Activated gamma-delta T cell treated with anti-CD3 and anti-CD28 coated beads, Interleukin-2, amount 50 U/mL, for 16 hours (primary cell): Measurements from ENCODE around the gene FOXC2.
"Not testable (repeated sequence)": the region's sequence is repeated elsewhere in the genome, so short reads cannot be mapped to it uniquely, and the experiment has no call there.

ENCODE experiments used
- DNase-seq: peaks from one replicate; pipeline ENCODE4 v3.0.0-alpha.2; 2020; ENCODE audit warnings: low read depth

The FOXC2 gene

DNA sequence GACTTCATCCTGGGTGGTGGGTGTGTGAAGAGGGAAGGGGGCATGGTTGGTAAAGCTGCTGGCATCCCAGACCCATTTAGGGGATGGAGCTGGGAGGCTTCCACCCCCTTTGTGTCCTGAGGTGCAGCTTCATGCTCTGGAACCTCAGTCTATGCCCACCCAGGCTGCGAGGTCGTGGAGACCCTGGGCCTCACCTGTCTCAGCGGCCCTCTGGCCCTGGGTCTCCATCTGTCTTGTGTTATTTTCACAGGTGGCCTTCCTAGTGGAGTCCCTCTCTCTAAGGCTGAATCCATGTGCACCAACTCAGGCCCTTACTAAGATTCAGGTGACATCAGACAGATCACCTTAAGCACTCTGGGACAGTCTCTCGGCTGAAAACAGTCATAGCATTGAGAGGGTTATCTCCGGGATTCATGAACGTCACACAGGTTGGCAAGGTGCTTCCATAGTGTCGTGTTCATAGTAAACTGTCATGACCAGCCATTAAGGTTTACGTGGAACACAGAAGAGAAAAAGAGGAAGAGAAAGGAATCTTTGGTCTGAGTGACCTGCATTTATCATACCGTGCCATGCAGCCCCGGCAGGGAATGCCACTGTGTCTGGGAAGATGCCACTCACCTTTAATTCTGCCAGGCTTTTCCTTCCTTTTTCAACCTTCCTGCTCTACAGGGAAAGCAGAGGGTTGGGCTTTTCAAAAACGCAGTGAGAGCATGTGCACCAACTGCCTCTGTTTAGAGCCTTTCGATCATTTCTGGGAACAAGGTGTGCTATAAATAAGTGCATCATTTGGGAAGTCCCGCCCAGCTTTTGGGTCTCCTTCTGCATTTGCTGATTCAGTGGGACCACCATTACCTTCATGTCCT, 7.2 kb downstream of the FOXC2 start:
- DNase-seq: no peak

DNA sequence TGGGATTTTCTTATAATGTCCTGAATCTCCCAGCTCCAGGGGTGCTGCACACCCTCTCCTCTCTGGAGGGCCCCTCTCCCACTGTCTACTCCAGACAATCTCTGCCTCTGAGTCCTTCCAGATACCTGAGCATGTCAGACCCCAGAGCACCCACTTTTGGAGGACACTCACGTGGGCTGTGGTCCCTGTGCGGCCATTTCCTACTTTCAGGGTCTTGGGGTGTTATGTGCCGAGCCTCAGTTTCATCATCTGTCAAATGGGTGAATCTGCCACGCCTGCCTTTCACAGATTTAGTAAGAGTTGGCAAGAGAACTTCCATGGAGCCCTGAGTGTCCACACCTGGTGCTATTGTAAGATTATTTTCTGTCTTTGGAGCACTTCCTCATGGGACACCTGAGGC, 8.0 kb downstream of the FOXC2 start:
- no peak for DNase-seq

DNA sequence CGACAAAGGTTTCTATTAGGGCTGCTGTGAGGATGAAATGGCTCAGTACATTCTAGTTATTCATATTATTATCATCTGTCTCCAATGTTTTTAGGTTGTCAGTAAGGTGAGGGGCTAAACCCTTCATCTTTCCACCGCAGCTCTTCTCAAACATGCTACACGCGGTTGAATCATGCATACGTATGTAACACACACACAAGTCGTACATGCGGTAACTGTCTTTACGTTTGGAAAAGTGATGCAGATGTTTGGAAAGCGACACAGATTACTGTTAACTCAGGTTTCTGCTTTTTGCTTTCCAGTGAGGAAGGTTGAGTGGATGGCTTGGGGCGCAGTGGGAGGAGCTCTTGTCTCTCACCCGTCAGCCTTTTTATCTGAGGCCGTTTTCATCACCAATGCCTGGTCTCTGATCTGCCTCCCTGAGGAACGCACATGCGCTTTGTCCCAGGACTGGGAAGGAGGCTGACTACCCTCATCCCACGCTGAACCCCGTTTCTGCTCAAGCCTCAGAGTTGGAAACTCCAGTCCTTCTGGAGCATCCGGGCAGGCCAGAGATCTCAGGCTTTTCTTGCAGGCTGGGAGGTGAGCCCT, 8.6 kb downstream of the FOXC2 start:
- DNase-seq: no peak

DNA sequence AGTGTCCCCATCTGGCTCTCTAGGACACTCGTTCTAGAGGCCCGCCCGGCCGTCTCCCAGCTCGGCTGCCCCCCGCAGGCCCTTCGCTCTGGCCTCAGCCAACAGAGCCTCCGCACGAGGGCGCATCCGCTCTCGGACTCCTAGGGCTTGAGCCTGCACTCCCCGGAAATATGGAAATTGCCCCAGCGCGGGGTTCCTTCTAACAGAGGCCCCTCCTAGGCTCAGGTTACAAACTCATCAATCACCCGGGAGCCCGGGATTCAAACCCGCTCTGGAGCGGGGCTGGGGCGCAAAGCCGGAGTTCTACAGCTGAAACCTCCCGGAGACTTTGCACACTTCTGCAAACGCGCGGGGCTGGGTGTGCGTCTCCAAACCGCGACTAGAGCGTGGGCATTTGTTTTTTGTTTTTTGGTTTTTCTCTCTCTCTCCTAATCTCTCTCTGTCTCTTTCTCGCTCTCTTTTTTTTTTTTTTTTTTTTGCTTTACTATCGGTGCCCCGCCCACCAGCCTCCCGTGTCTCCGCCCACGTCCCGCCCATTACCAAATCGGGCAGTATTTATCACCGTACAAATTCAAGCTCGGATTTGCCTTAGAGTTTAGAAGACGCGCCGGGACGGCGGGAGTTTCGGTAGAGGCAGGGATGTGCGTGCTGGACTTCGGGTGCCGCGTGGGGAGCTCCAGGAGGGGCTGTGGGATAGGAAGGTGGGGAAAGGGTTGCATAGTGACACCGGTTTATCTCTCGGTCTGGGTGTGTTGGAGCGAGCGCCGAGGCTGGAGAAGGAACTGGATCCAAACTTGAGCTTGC, 9.3 kb downstream of the FOXC2 start:
- DNase-seq: no peak

DNA sequence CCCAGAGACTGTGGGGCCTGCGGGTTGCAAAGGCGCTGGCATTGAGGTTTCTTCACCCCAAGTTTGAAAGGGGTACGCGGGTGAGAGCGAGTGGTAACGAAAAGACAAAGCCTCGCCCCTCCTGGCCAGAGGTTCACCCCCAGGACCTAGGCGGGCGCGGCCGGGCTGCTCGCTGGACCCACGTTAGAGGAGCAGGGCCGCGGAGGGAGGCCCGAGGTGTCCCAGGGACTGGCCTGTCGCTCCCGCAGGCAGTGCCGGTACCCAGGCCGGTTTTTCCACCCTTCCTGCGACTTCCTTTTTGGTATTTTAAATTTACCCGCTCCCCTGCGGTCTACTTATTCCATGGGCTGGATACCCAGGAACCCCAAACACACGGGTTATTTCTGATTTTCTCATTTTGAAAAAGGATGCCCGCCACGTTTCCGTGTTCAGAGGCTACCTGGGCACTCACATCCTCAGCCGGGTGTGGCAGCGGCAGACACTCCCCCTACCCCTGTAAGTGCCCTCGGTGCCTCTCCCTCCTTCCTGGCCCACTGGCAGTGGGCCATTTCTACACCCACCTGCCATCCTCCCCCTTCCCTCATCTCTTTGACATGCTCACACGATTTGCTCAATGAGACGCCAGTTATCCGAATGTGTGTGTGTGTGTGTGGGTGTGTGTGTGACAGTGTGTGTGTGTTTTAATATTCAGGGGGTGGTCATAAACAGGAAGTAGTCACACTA, 10.1 kb downstream of the FOXC2 start:
- DNase-seq: no peak

DNA sequence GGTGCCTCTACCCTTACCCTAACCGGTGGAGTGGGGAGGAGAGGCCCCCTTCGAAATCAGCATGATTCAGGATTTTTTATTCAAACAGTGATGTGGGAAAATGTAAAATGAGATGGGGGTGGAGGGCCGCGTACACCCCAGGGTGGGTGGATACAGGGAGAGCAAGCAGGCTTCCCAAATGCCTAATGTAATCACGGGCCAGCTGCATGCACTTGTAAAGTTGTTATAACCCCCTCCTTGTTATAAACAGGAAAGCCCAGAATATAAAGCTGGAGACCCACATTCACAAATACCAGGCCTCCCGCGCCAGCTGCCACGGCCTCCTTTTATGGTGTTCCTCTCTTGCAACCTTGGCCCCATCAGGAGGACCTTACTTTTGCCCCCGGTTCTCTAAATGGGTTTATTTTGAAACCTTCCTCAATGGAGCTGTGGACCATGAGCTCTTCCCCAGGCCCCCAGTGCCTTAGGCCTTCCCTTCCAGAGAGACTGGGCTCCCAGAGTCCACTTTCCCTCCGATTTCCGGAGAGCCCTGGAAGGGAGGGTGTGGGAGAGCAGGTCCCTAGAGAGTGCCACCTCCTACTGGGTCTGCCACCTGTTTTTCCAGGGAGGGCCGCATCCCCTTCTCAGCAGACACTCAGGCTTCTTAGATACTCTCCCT, 10.8 kb downstream of the FOXC2 start:
- DNase-seq: no peak

DNA sequence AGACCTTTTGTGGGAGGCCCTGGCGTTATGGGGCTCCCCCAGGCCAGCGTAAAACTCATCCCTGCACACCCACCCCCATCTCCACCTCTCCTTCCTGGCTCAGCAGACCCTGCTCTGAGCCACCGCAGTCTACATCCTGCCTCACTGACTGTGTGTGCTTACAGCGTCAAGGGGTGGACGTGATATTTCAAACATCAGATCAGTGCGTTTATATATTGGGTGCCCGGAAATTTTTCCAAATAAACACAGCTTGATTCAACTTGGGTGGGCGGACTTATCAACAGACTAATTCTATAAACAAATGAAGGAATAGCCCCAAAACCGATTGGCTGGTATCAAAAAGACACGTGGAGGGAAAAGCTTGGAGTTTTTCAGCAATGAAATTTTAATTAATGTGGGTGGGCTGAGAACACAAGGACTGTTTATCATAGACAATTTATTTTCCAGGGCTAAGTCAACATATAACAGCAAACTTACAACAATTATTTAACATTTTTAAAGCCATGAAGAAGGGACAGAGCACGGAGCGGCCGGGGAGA, 11.5 kb downstream of the FOXC2 start, which contains the start of gene FOXL1:
FOXL1 (plus strand) TSS at position 489 of the 539 bp plus-strand sequence. CDS start 175 bp downstream, outside the sequence.
- no peak for DNase-seq

DNA sequence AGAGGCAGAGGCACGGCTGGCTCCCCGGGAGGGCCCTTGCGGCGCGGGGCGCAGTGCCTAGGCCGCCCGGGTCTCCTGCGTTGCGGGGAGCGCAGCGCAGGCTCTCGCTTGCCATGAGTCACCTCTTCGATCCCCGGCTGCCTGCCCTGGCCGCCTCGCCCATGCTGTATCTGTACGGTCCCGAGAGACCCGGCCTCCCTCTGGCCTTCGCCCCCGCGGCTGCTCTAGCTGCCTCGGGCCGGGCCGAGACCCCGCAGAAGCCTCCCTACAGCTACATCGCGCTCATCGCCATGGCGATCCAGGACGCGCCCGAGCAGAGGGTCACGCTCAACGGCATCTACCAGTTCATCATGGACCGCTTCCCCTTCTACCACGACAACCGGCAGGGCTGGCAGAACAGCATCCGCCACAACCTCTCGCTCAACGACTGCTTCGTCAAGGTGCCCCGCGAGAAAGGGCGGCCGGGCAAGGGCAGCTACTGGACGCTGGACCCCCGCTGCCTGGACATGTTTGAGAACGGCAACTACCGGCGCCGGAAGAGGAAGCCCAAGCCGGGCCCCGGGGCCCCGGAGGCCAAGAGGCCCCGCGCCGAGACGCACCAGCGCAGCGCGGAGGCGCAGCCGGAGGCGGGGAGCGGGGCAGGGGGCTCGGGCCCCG, 12.1 kb downstream of the FOXC2 start:
- no peak for DNase-seq

DNA sequence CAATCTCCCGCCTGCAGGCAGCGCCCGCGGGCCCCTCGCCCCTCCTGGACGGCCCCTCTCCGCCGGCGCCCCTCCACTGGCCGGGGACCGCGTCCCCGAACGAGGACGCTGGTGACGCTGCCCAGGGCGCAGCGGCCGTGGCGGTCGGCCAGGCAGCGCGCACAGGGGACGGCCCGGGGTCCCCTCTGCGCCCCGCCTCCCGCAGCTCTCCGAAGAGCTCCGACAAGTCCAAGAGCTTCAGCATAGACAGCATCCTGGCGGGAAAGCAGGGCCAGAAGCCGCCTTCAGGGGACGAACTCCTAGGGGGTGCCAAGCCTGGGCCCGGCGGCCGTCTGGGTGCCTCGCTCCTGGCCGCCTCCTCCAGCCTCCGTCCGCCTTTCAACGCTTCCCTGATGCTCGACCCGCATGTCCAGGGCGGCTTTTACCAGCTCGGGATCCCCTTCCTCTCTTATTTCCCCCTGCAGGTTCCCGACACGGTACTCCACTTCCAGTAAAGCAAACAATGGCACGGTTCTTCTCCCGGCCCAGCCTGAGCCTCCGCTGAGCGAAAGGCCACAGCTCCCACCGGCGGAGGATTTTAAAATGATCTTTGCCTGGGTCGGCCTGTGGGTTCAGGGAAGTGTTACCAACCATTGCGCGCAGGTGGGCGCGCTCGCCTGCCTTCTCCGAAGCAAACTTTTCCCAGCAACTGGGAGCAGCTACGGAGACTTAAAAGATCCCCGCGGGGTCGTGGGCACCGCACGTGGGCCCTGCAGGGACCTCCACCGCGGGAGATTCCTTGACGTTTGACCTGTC, 12.8 kb downstream of the FOXC2 start:
- no peak for DNase-seq

DNA sequence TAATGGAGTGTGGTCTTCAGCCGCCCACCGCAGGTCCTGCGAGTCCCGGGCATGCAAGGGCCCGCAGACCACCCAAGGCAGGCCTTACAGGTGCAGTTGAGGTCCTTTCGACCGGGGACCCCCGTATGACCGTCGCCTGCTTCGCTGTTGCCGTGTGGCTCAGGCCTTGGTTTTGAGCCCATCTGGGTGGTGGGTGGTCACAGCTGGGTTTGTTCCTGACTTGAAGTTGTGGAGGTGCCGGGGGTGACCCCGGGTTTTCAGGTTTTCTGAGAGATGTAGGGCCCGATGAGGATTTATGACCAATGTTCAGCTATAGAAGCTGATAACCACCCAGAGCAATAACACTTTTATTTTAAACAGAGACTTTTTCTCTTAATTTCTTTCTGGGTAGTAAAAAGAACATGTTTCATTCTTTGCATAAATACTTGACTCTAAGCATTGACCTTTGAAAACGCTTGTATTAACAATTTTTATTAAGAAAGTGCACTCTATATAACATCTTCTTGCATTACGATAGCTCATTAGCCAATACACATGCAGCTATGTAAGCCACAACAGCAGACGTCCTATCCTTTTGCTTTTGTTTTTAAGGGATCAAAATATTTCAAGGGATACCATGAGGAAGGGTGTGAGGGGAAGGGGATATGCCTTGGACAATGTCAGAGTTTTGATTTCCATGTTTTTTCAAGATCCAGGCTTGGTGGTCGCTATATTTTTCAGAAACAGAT, 13.6 kb downstream of the FOXC2 start:
- DNase-seq: no peak

DNA sequence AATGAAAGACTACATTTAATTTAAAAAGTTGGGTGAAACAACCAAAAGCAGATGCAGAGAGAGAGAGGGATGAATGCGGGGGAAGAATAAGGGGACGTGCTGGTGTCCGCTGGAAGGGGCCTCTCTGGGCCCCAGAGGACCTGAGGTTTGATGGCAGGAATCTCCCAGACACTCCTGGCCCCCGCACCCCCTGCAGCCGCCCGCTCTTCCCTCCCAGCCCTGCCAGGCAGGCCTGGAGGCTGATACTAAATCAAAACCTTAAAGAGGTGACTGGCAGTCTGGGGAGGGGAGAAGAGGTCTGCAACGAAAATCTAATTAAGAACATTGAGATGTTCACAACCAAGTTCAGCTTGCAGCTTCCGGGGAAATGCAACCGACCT, 14.2 kb downstream of the FOXC2 start:
- no peak for DNase-seq

DNA sequence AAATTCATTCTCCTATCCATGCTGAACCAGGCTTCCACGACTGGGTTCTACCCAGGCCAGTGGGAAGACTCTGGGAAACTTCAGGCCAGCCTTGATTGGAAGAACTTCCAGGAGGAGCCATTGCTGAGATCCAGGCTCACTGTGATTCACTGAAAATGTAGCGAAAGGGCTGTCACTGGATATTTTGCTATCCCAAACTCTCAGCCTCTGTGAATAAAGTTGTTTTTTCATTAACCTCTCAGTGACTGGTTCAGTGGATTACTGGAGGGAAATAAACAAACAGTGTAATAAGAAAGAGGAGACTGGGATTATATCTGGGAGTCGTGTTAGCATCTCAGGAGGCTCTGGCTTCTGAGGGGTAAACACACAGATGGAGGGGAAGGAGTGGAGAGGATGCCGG, 14.8 kb downstream of the FOXC2 start:
- DNase-seq: no peak

DNA sequence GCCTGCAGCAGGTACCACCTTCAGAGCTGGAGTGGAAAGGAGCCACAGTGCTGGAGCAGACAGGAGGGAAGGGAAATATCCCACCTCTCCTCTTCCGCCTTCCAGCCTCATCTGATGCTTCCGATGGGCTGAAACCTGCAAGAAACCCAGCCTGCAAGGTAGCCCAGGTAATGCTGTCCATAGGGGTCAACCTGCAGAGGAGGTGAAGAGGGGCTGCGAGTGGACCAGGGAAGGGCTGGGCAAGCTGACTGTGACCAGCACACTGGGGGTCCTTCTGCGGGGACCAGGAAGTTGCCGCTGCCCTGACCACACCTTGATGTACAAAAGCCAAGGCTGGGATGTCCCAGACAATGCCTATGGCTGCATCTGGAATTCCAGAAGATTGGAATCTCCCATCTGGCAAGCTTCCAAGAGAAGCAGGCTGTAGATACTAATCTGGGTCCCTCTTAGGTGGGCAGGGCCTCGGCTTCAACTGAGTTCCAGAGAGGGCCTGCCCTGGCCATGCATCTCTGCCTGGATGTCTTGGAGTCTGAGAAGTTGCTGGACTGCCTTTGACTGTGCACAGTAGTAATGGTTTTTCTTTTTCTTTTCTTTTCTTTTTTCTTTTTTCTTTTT, 17.5 kb downstream of the FOXC2 start:
- DNase-seq: no peak

DNA sequence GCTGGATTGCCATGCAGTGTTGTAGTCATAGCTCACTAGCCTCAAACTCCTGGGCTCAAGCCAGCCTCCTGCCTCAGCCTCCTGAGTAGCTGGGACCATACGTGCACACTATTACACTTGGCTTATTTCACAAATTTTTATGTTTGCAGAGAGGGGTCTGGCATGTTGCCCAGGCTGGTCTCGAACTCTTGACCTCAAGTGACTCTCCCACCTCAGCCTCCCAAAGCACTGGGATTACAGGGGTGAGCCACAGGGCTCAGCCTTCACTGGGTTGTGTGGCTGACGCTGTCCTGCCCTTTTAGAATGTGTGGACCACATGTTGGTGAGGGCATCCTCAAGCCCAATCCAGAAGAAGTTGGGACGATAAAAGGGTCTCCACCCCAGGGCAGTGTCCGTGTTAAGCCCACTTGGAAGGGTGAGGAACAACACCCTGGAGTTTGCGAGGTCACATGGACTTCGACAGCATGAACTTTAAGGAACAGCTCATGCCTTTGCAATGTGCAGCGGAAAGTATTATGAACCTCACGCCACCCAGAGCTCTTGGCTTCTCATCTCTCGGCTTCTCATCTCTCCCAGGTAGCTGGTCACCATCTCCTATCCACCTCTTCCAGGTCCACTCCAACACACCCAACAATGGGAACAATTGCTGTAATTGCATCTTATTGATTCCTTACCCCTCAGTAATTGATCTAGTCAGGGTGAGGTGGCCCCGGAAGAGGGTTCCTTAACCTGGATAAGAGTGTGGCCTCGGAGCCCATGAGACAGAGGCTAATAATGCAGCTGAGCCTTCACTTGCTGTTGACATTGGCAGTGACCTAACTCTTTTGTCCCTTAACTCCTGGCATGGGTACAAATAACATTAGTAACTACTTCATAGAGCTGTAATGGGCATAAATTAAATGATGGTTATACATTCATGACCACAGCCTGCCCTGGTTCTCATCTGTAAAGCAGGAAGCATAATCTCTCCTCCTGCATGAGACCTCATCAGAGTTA, 18.4 kb downstream of the FOXC2 start:
- no peak for DNase-seq

DNA sequence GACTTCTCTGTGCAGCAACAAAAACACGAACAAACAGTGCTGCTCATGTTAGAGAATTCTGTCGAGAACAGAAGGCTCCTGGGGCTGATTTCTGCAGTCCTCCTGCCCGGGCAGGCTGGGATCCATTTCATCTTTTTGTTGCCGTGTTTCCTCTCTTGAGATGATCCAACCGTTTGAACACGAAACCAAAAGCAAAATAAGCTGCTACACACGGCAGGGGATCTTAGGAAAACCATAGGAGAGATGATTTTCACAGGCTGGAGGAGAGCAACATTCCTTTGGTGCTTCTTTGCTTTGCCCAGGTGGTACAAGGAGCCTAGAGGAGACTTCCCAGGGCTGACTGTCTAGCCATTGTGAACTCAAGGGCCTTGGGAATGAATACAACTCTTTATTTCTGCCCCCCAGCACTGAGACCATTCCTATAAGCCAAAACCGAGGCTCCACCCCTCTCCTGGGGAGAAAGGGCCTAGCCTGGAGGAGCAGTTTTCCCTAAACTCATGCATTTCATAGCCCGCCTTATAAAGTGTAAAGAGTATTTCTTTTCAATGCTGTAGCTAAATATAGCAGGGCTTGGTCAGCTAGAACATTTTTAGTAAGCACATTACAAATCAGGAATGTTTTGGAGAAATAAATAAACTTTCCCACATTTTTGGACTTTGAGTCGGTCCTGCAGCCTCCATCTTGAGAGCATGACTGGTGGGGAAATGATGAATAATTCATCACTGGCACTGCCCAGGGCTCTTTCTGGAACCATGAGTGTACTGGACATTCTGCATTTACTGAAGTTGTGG, 19.4 kb downstream of the FOXC2 start:
- no peak for DNase-seq

DNA sequence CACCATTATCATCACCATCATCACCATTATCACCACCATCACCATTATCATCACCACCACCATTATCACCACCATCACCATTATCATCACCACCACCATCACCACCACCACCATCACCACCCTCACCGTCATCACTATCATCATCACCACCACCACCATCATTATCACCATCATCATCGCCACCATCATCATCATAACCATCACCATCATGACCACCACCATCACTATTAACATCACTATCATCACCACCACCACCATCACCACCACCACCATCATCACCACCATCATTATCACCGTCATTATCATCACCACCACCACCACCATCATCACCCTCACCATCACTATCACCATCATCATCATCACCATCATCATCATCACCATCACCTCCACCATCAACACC, 20.9 kb downstream of the FOXC2 start:
- DNase-seq: no peak

DNA sequence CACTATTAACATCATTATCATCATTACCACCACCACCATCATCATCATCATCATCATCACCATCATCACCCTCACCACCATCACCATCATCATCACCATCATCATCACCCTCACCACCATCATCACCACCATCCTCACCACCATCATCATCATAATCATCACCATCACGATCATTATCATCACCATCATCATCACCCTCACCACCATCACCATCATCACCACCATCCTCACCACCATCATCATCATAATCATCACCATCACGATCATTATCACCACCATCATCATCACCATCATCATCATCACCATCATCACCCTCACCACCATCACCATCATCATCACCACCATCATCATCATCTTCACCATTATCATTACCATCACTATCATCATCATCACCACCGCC, 21.3 kb downstream of the FOXC2 start:
- DNase-seq: not testable (repeated sequence)
